OCI-LY7 (cell line): ENCODE measurements around the gene SLC44A2.

Experiments used
- EZH2phosphoT487 ChIP-seq: fragments of 200-600 bp; sonication (generic); IDR thresholded peaks from 2 replicates; pipeline ENCODE4 v1.6.1; 2018; ENCODE audit warnings: low read depth, borderline replicate concordance, mild to moderate bottlenecking, mixed run types, antibody characterized with exemption, low read length, moderate library complexity, mixed read lengths
- TF ChIP-seq, protein P1 (sequence below): fragments of 200-600 bp; sonication (generic); conservative IDR thresholded peaks from 2 replicates; pipeline ENCODE4 v1.5.1; 2014; ENCODE audit warnings: mild to moderate bottlenecking, antibody characterized with exemption, low read length, moderate library complexity, mixed read lengths

DNA sequence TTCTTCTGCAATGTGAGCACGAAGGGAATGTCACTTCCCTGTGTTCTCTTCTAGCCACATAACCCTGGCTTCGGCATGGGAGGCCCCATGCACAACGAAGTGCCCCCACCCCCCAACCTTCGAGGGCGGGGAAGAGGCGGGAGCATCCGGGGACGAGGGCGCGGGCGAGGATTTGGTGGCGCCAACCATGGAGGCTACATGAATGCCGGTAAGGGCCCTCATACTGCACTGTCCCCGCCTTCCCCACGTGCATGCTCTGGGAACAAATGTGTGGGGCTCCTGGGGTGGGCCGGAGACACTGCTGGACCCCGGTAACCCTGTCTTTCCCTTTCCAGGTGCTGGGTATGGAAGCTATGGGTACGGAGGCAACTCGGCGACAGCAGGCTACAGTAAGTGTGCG, 58.2 kb downstream of the SLC44A2 start:
- TF ChIP-seq, protein P1, sequence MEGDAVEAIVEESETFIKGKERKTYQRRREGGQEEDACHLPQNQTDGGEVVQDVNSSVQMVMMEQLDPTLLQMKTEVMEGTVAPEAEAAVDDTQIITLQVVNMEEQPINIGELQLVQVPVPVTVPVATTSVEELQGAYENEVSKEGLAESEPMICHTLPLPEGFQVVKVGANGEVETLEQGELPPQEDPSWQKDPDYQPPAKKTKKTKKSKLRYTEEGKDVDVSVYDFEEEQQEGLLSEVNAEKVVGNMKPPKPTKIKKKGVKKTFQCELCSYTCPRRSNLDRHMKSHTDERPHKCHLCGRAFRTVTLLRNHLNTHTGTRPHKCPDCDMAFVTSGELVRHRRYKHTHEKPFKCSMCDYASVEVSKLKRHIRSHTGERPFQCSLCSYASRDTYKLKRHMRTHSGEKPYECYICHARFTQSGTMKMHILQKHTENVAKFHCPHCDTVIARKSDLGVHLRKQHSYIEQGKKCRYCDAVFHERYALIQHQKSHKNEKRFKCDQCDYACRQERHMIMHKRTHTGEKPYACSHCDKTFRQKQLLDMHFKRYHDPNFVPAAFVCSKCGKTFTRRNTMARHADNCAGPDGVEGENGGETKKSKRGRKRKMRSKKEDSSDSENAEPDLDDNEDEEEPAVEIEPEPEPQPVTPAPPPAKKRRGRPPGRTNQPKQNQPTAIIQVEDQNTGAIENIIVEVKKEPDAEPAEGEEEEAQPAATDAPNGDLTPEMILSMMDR, result no peak
- TF ChIP-seq EZH2phosphoT487, result no peak
